ENCODE measurements around the gene CNTNAP2. TPM values are rescaled to one million over a fixed set of nuclear protein-coding genes. Genes with fewer than 3 reads are reported as not detected.

The CNTNAP2 gene
- total RNA-seq, 1 experiment from 2014 or later = 64.5 TPM

GRCh38 chr7:146443102-146443501 lies 326.5 kb downstream of the CNTNAP2 start:
- Histone ChIP-seq H3K9ac (ENCODE audit: extremely low read depth, insufficient read length, low read length) (no peak overlapping the region), H2BK20ac (ENCODE audit: low read depth, low read length, poor library complexity, severe bottlenecking) (no peak overlapping the region), H3K23me2 (ENCODE audit: insufficient read length, low read depth, low read length, poor library complexity, severe bottlenecking) (no peaks in the 10 kb centered on the region), H3K23ac (ENCODE audit: insufficient read length, low read depth, low read length) (no peak overlapping the region), H3K4ac (ENCODE audit: low read depth, low read length) (no peak overlapping the region), H3K79me1 (ENCODE audit: insufficient read depth, low read depth, low read length, poor library complexity, severe bottlenecking) (no peaks in the 10 kb centered on the region), H3K27ac (ENCODE audit: insufficient read length, low read depth, low read length) (no peak overlapping the region), H3K4me2 (ENCODE audit: insufficient read depth, insufficient read length, low read length) (no peak overlapping the region), H3K56ac (ENCODE audit: insufficient read length, low read depth, low read length) (no peak overlapping the region), H3K9me3 (ENCODE audit: control insufficient read depth, low read depth, low read length) (no peaks in the 10 kb centered on the region), H4K91ac (ENCODE audit: insufficient read length, low read depth, low read length) (no peak overlapping the region), H3T11ph (ENCODE audit: low read length) (no peak overlapping the region), H2BK120ac (ENCODE audit: low read depth, low read length, poor library complexity, severe bottlenecking) (no peak overlapping the region), H2BK5ac (ENCODE audit: insufficient read length, low read length) (no peak overlapping the region), H3K27me3 (ENCODE audit: insufficient read depth, low read length) (no peaks in the 10 kb centered on the region), H2BK12ac (ENCODE audit: insufficient read length, low read depth, low read length) (no peak overlapping the region), H3K79me2 (ENCODE audit: insufficient read depth, low read length) (no peaks in the 10 kb centered on the region), H2AFZ (ENCODE audit: low read length) (no peak overlapping the region), H2BK15ac (ENCODE audit: low read depth, low read length) (no peak overlapping the region), H3K18ac (ENCODE audit: insufficient read length, low read depth, low read length) (no peak overlapping the region), H4K5ac (ENCODE audit: insufficient read length, low read depth, low read length) (no peak overlapping the region), H4K8ac (replicated peaks; ENCODE audit: insufficient read length, low read depth, low read length) (no peak overlapping the region), H3K4me1 (ENCODE audit: insufficient read depth, low read length) (no peaks in the 10 kb centered on the region), H4K20me1 (ENCODE audit: control insufficient read depth, insufficient read depth, insufficient read length) (no peaks in the 10 kb centered on the region), H2AK5ac (ENCODE audit: insufficient read length, low read length) (no peak overlapping the region), H3K14ac (ENCODE audit: insufficient read depth, low read length) (no peak overlapping the region)
- H3K27me3 Mint-ChIP-seq (ENCODE audit: low read depth) = no peaks in the 10 kb centered on the region
- H3K27ac Mint-ChIP-seq = no peak overlapping the region
- DNase-seq = no peak
- no peaks in the 10 kb centered on the region for H3K4me1 Mint-ChIP-seq
- H3K36me3 Mint-ChIP-seq (ENCODE audit: insufficient read depth in 1 of 3, low read depth in 3 of 3) = no peaks in the 10 kb centered on the region
- H3K4me3 Mint-ChIP-seq = no peak overlapping the region
- WGBS (ENCODE audit: extremely low coverage, insufficient read length, low lambda C conversion rate) = no CpG with 5 or more reads among the region's 9 CpGs
- no peaks in the 10 kb centered on the region for H3K9me3 Mint-ChIP-seq
- TF ChIP-seq CTCF (conservative IDR thresholded peaks at IDR 0.05) = no peak
